LoVo (cell line): ENCODE results near the gene VWCE.

Experiments
- DNase-seq: peaks from one replicate; pipeline ENCODE4 v3.0.0-alpha.2; 2016; ENCODE audit warnings: low spot score

The VWCE gene

GRCh38 chr11:61327669-61328071 lies 32.6 kb upstream of the VWCE start:
- no peak for DNase-seq

DNA sequence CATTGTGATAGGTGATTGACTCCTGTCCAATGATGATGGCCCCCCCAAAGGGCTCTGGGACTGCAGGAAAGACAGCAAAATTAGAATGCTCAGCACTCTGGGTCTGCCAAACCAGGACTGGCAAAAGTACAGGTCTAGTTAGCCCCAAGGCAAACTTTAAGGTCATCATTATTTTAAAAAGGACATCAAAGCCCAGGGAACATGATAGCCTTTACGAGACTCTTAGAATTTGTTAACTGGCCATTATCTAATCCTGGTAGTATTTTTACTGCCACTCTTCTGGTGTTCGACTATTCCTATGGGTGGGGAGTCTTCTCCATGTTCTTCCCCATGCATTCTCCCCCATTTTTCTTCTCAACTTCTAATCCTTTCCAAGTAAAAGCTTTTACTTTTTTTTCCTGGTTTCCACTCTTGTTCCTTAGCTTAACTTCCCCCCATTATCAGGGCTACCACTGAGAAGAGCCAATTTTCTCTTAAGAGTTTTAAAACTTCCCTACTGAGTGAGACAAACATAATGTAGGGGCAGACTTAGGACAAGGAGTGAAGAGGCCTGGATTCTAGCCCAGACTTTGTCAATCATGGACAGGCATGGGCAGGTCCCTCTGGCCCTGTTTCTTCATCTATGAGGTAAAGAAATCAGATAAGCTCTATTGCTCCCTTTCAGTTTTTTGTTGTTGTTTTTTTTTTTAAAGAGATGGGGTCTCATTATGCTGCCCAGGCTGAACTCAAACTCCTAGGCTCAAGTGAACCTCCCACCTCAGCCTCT lies 30.7 kb upstream of the VWCE start:
- no peak for DNase-seq

DNA sequence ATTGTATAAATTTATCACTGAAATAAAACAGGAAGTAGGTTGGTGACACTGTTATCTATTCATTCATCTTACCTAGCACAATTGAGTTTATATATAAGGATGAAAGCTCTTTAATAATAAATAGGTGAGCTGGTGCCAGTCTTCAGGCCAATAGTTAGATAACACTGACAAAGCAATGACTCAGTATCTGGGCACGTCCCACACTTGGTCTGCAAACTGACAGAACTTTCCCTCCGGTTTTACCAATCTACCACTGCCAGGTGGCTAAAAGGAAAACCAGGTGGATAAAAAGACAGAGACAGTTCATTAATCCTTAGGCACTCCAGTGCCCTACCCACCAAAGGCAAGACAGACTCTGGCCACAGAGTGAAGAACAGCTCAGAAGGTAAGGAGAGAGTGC lies 20.1 kb upstream of the VWCE start:
- DNase-seq = no peak

DNA sequence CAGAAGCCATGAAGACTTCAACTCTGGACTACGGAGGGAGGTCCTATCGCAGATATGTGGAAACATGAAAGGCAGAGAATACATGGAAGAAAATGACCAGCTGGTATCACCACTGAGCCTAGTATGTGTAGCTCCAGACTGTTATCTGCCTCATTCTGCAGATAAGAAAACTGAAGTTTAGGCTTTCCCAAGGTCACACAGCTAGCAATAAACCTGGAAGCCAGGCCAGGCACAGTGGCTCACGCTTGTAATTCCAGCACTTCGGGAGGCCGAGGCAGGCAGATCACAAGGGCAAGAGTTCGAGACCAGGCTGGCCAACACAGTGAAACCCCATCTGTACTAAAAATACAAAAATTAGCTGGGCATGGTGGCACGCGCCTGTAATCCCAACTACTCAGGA lies 15.6 kb upstream of the VWCE start:
- no peak for DNase-seq

DNA sequence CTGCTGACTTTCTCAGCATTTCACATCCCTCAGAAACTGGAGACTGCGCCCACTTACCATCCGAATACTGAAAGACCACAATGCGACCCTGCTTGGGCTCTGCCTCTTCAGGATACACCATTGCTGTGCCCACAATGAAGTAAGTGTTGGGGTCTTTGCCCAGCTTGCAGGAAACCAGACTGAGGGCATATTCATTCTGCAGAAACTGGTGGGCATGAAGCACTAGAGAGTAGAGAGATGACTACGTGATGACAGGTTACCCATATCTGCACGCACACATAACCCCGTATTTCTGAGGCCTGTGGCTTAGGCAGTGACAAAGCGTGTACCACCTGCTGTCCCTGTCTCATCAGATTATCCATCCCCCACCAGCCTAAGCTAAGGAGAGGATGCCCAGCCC lies 14.6 kb upstream of the VWCE start:
- DNase-seq = no peak

GRCh38 chr11:61309141-61309540 lies 14.0 kb upstream of the VWCE start:
- no peak for DNase-seq

- no peak for DNase-seq
These were observed 12.2 kb upstream of the VWCE start for GRCh38 chr11:61307354-61307753.

GRCh38 chr11:61306221-61306620 lies 11.1 kb upstream of the VWCE start:
- no peak for DNase-seq

- no peak for DNase-seq
These were observed 10.3 kb upstream of the VWCE start for GRCh38 chr11:61305417-61305816.

- DNase-seq = no peak
These were observed 8.6 kb upstream of the VWCE start for GRCh38 chr11:61303725-61304124.

GRCh38 chr11:61302550-61302949 lies 7.4 kb upstream of the VWCE start:
- DNase-seq = no peak

DNA sequence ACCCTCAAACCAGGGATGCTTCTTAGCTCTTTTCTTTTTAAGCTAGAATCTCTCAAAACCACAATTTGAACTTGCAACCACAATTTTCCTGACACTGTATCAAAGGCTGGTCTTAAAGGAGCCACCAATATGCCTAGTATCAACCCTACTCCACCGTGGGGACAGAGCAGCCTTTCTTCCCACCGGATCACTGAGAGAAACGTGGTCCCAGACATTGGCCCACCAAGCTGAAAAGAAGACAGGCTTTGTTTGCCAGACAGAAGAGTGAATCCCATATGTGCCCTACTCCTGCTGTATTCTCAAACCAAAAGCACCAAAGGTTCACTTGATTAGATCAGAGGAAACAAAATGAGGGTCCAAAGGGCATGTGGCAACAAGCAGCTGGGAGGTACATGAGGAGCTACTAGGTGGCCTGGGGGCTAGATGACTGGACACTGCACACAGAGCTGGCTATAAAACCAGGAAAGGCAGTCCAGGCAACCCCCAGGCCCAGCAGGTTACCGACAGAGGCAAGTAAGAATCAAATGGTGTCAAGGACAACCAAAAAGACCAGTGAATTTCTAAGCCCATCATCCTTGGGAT lies 3.6 kb upstream of the VWCE start:
- no peak for DNase-seq

GRCh38 chr11:61297746-61298145 lies 2.6 kb upstream of the VWCE start:
- peak; percentile 54 for DNase-seq

- DNase-seq = no peak
These were observed 2.2 kb upstream of the VWCE start for GRCh38 chr11:61297341-61297740.

GRCh38 chr11:61295596-61295926 lies 445 bp upstream of the VWCE start:
- DNase-seq = no peak

- peak; percentile 34 for DNase-seq
These were observed 1.0 kb downstream of the VWCE start for GRCh38 chr11:61293867-61294716.

GRCh38 chr11:61292356-61292755 lies 2.8 kb downstream of the VWCE start:
- no peak for DNase-seq

GRCh38 chr11:61290905-61291690 lies 4.0 kb downstream of the VWCE start:
- no peak for DNase-seq

- DNase-seq = no peak
These were observed 7.7 kb downstream of the VWCE start for GRCh38 chr11:61287338-61287977.

GRCh38 chr11:61283613-61284012 lies 11.5 kb downstream of the VWCE start:
- no peak for DNase-seq

DNA sequence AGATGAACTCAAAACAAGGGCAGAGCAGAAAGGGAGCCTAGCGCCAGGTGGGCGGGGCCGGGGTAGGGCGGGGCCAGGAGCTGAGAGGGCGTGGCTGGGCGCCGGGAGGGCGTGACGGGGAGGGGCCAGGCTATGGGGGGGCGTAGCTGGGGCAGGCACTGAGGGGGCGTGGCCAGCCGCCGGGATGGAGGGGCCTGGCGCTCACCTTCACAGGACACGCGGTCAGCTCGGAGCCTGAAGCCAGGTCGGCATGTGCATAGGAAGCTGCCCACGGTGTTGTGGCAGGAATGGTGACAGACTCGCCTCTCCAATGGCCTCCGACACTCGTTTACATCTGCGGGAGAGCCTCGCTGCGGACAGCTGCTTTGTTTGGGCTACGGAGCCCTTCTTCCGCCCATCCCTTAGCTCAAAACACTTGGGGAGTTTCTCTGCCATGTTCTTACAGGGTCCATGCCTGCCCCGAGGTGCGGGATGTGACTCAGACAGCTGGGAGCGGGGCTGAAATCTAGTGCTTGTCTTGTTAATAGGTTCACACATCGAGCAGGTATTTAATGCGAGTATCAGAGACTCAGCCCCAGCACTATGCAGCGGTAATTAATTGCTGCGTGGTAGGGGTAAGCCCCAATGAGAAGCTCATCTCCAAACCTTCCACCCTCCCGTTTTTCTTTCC lies 13.4 kb downstream of the VWCE start:
- DNase-seq = peak; percentile 48
